Stimulated activated CD8-positive, alpha-beta memory T cell treated with anti-CD3 and anti-CD28 coated beads, Interleukin-4, amount 100 ng/mL, for 24 hours (primary cell): Measurements from ENCODE around the gene CCDC85C.

Experiments
- DNase-seq: peaks from one replicate; pipeline ENCODE4 v3.0.0-alpha.2; 2020; ENCODE audit warnings: low read depth

Gene CCDC85C

DNA sequence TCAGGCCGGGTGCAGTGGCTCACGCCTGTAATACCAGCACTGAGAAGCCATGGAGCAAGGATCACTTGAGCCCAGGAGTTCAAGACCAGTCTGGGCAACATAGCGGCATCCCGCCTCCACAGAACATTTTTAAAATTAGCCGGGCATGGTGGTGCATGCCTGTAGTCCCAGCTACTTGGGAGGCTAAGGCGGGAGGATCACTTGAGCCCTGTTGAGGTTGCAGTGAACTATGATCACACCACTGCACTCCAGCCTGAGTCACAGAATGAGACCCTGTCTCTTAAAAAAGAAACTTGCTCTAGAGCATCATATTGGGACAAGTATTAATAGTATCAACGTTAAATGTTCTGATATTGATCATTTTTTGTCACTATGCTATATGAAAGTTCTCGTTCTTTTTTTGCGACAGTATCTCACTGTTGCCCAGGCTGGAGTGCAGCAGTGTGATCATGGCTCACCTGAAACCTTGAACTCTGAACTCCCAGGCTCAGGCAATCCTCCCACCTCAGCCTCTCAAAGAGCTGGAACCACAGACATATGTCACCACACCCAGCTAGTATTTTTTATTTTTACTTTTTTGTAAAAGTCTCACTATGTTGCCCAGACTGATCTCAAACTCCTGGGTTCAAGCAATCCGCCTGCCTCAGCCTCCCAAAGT, 47.7 kb downstream of the CCDC85C start:
- DNase-seq: no peak

DNA sequence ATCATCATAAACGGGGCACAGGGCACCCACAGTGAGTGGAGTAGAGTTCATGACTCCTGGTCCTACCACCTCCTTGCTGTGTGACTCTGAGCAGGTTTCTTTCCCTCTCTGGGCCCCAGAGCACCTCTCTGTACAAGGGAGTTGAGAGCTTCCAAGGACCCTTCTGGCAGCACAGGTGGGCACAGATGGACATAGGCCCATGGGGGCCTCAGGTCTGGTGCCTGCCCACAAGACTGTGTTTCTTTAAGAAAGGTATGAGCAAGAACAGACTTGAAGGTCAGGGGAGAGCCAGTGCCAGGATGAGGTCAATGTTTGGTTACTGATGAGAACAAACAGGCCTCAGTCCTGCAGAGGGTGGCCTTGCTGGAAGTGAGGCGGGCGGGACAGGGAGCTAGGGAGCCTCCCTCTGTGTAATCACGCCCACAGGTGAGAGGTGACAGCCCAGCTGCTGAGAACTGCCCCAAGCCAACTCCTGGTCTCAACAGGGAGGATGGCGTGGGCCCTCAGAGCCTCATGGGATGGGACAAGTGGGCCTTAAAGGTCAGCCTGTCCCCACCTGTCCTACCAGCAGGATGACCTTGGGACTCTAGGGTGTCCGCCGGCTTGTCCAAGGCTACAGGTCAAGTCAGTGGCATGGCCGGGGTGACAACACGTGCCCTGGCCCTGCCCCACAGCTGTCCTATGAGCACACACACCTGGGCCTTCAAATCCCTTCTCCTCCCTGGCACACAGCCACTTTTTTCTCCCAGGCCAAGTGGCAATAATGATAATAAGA, 49.1 kb downstream of the CCDC85C start:
- DNase-seq: no peak

DNA sequence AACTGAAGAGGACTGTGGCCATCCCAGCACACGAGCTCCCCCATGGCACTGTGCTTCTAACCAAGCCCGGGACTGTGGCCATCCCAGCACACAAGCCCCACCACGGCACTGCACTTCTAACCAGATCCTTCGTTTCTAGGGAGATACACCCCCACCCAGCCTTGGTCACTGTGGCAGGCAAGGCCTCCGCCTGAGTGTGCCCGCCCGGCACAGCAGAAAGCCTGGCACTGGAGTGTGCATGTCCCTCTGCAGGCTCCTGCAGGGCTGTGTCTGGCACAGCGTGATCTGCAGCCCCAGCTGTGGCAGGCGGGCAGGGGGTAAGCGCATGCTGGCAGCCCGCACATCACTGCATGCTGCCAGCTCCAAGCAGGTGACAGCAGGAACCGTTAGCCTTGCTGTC, 49.8 kb downstream of the CCDC85C start:
- DNase-seq: no peak

DNA sequence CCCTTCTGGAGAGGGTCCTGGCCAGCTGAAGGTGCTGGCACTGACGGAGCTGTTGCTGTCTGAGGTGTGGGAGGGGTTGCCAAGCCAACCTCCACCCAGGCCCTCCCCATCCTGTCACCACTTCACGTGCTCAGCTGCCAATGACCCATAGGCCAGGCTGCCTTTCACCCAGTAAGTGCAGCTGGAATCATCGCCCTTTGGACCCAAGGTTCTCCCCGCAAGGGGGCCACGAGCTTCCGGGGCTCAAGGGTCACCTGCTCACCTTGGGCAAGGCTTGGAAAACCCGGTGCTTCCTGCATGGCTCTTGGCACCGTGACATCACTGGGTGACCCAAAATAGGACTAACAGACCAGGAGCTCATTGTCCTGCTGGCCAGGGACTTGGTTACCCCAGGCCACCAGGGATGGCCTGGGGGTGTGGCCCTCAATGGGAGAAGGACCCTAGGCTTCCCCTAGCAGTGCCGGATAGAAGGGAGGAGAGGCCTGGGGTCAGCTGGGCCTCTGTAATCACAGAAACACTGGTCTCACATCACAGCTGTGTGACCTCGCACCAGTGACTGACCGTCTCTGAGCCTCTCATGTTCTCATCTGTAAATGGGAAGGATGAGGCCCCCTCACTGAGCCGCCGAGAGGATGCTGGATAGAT, 51.3 kb downstream of the CCDC85C start:
- no peak for DNase-seq

DNA sequence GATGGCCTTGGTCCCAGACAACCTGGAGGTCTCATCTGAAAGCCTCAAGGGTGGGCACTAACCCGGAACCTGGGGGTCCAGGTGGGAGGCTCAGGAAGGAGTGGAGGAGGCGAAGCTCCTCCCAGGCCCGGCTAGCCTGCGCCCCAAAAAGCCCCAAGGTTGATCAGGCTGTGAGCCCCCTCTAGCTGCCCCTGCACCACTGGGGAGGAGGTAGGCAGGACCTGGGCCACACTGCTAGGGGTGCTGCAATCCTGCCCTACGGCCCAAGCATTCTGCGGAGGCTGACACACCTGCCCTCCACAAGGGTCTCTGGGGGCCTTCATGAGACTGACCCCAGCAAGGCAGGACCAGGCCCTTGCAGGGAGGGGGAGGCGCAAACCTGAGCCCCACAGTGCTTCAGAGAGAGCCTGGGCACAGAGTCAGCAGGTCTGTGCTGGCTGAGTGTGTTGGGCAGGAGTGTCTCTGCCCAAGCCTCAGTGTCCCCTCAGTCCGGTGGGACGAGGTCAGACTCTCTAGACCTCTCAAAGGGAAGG, 51.9 kb downstream of the CCDC85C start:
- DNase-seq: no peak

DNA sequence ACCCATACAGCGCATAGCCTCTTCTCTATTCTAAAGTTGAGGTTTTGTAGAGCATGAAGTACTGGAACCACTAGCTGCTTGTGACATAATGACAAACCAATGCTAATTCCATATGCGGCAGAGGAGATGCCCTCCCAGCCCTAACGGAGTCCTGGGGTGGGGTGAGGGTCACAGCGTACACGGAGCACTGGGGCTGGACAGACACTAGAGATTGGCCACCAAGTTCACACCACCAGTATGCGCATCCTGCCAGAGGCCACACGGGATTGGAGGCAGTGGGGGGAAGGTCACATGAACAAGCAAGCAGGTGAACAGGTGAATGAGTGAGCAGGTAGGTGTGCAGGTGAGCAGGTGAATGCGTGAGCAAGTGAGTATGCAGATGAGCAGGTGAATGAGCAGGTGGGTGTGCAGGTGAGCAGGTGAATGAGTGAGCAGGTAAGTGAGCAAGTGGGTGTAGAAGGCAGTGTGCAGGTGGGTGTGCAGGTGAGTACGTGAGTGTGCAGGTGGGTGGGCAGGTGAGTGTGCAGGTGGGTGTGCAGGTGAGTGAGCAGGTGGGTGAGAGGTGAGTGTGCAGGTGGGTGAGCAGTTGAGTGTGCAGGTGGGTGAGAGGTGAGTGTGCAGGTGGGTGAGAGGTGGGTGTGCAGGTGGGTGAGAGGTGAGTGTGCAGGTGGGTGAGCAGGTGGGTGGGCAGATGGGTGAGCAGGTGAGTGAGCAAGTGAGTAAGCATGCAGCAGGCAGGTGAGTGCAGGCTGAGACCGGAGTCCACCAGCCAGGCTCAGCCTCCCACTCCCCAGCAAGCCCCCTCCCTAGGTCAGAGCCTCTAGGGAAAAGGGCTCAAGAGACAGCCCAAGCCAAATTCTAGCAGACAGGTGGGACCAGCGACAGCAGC, 52.7 kb downstream of the CCDC85C start:
- DNase-seq: no peak

DNA sequence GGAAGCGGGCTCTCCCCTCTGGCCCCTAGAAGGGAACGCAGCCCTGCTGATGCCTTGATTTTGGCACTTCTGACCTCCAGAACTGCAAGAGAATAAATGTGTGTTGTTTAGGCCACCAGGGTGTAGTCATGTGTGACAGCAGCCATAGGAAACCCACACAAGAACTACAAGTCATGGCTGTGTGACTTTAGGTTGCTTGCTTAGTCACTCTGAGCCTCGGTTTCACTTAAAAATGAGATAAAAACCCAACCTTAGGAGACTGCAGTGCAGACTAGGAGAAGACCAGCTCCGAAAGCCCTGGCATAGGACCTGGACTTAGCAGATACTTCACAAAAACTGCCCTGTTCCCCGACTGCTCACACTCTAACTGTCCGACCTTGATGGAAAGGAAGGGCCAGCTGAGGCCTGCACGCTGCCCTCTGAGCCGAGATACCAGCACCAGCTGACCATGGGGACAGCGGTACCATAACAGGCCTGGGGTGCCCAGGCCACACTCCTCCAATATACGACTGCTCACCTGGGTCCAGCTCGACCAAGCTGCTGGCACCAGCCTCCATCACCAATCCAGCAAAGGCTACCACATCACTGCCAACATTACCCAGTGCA, 53.5 kb downstream of the CCDC85C start:
- DNase-seq: no peak

DNA sequence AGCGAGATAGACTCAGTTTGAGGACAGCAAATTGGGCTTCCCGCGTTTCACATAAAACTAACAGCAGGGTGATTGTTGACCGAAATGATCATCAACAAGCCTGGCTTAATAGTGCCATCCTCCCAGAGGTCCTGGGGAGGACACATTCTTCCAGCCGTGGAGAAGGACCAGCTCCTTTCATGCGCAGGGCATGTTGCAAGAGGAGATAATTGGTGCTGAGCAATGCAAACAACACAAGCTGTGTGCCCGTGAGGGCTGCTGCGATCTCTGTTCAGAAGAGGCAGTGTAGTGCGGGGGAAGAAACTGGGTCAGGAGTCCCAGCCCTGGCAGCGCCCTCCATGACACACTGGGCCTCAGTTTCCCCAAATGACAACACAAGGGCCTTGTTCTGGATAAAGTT, 54.3 kb downstream of the CCDC85C start:
- no peak for DNase-seq

DNA sequence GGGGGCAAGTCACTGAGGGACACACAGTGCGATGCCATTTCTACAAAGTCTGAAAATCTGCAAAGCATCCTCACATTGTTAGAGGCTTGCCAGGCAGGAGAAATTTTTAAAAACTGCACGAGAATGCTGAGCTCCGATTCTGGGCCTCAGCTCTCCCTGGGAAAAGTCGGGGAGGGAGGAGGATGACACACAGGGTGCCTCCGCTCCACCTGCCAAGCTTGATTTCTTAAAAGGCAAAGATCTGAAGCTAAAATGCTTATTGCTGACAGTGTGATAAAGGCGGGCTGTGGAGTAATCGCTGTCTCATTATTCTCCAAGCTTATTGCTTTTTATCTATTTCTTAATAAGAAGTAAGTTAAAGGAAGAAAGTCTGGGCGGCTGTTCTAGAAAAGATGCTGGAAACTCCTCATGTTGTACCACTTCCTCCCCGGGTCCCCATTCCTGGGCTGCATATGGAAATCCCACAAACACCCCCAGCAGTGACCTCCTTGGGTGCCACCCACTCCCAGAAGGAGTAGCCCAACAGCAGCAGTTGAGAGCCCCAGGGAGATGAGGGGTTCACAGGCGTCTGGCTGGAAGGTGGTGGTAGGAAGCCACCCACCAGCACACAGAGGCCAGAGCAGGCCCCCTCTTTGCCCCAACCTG, 55.0 kb downstream of the CCDC85C start:
- no peak for DNase-seq

DNA sequence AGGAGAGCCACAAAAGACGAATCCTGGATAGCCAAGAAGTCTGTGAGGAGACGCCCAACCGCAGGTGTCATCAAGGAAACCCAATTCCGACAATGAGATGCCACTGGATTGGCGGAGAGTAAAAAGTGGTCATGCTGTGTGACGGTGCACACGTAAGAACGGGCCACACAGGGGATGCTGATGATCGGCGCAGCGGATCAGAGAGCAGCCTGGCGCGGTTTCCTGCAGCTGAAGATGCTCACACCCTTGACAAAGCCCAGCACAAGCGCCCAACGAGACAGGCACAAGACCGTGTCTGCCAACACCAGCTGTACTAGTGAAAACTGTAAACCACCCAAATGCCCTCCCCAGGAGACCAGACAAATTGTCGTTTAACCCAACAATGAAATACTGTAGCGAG, 55.8 kb downstream of the CCDC85C start:
- DNase-seq: no peak

DNA sequence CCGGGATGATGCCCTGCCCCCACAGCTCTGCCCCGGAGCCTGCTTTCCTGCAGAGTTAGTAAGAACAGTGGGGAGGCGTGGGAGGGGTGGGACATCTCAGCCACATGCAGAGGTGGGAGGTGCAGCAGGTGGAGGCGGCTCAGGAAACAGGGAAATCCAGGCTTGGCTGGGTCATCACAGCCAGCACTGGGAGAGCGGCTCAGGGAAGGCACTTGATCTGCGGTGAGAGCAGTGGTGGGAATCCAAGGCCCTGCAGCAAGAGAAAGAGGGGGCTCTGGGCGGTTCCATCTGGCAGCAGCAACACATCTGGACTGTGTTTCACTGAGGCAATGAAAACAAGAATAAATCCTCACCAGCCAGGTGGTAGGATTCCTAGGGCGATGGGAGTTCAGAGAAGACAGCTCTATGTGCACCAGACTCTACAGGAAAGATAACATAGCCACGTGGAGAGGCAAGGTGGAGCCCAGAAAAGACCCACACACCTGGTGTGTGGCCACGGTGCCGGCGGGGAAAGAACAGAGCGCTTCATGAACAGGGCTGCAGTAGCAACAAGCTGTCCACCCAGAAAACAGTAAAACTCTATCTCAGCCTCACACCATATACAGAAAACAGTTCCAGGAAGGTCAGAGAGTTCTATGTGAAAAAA, 57.6 kb downstream of the CCDC85C start:
- no peak for DNase-seq

DNA sequence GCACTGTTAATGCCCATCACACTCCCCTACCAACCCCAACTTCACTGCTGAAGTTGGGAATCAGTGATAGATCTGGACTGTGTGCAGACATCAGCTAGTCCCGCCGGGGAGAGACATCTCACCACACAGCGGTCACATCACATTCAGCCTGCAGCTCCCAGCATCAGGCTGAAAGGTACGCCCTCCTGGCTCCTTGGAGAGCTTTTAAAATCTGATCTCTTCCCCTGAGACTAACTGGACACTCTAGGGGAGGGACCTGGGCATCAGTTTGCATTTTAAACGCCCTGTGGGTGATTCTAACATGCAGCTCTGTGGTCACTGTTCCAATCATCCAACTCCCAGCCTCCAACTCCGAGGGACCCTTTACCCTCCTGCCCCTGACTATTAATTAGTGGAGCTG, 58.4 kb downstream of the CCDC85C start:
- DNase-seq: no peak

DNA sequence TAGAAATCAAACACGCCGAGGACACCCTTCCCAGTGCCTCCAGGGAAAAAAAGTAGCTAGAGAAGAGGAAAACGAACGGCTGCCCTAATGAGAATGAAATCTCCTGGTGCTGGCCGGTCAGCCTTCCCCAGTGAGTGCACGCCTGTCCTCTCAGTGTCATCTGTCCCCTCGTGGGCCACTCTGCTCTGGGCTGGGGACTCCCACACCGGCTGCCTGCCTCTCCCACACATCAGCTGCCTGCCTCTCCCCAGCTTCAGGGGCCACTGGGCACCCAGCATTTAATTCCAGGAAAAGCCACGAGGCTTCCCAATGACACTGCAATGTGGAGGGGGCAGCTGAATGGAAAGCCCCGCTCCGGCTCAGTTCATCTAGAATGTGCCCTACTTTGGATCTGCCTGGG, 59.0 kb downstream of the CCDC85C start:
- DNase-seq: no peak

DNA sequence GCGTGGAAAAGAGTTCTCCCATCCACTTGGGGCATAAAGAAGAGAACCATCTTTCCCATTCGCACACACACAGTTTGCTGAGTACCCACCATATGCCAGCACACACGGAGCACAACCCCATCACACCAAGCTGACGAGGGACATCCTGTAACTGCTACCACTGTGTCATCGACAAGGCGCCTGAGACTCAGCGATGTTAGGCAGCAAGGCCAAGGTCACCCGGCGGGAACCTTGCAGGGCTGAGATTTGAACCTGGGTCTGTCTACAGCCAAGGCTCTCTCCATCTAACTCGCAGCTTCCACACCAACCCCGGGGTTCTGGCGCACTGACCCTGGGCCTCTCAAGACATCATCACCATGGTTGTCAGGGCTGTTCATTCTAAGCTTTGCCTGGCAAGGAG, 60.0 kb downstream of the CCDC85C start:
- DNase-seq: no peak

DNA sequence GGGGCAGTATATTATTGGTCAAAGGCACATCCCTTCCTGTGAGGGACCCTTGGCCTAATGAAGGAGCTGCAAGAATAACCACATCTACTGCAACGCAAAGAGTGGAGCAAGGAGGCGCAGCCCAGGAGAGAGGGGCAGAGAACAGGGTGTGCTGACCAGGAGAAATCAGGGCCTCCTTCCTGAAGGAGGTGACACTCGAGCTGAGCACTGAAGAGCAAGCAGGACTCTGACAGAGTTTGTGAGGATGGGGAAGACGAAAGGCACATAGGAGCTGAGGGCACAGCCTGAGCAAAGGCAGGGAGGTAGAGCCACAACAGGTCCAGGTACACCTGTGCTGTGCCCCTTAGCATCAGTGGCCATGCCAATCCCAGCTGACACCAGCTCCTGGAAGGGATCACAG, 60.6 kb downstream of the CCDC85C start:
- no peak for DNase-seq

DNA sequence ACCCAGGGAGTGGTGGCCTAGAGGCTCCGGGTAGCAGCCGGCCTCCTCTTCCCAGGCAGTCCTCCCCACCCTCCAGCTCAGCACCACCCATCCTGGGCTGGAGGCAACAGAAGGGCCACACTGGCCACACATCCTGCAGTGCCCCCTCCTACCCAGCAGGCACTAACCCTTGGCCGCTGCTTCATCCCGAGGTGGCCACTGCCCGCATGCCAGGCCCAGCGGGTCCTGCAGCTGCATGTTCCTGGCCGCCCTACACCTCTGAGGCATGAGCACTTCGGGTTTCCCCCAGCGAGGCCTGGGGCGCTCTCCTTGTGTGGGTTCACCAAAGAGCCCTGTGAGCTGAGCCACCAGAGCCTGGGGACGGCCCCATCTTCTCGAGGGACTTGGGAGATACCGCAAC, 61.4 kb downstream of the CCDC85C start:
- DNase-seq: no peak

DNA sequence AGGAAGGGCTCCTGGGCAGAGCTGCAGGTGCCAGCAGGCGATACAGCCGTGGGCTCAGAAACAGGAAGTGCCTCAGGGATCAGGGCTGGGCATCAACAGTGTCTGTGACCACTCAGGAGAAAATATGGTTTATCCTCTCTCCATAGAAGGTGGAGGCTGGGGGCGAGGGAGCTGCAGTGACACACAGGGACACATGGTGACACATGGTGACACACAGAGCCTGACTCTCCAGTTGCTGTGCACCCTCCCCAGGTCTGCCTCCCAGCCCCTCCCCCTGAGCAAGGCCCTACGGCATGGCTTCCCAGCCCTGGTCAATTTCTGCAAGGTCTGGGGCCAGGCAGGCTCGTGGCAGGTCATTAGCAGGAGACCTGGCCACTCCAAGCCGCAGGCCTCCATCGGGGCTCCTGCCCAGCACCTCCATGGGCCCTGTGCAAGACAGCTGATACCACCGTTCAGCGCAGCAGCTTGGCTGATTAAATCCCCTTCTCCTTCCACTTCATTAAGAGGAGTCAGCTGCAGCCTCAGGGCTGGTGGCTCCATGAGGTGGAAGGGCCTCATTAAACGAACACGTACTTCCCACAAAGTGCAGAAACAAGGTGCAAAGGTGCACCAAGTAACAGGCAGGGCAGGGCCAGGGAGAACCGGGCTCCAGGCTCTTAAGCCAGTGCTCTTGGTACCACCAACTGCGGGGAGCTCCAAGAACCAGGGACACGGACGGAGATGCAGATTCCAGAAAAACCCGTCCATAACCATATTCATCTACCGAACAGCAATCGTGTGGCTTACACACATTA, 62.1 kb downstream of the CCDC85C start:
- DNase-seq: no peak

DNA sequence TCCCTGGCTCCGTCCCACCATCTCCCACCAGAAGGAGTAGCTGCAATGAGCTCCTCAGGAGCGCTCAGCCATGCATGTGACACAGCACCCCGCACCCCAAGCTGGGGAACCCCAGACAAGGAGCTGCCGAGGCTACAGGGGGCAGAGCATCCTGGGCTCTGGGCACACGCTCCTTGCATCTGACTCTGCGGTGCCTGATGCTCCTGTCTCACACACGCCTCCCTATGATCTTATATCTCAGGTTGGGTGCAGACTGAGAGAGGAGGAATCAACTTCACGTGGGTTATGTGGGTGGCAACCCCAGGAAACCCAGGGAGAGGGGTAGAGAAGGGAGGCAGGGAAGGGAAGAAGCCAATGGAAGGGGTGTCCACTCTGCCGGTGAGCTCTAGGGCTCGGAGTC, 62.8 kb downstream of the CCDC85C start:
- no peak for DNase-seq

DNA sequence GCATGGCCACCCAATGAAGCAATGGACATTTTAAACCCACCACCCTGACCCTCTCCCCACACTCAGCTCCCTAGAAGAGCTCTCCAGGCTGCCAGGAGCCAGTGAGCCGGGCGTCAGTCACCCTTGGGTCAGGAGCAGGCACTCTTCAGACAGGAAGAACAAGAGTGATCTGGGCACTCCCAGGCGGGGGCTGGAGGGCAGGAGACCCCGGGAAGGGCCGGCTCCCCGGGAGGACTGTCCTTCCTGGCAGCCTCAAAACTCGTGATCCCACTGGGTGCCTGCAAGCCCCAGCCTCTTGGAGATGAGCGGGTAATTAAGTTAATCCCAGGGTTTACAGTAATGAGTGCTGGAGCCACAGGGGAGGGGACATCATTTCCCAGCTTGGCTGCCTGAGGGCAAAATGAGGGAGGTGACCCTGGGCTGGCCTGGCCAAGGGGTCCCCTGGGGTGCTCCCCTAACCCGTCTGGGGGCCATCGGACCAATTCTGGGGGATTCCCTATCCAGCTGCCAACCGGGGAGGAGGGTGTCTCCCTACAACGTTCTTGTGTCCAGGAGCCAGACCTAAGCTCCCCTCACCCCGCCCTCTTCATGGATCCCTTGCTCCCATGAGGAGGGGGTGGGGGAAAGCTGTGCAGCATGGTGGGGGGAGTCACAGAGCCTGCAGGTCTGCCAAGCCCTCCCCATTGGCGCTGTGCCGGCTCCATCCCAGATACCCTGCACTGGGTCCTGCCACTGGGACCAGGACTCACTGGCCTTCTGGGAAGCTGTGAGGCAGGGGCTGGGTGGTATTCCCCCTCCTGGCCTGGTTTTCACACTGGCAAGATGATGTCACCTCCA, 63.6 kb downstream of the CCDC85C start:
- DNase-seq: no peak
